K562 (cell line): Measurements from ENCODE around the gene BCL2L1.
A peak's percentile ranks its signal among the peaks of the same experiment; 100 is the strongest.

Experiments
- E2F5 ChIP-seq: sonication (generic); formaldehyde crosslinking; IDR thresholded peaks from 2 replicates; pipeline ENCODE4 v1.8.0; 2022; ENCODE audit warnings: mild to moderate bottlenecking, missing genetic modification reagents
- EZH2 ChIP-seq: IDR thresholded peaks from 2 replicates; pipeline ENCODE4 v1.6.1; 2012; ENCODE audit warnings: low read depth, mild to moderate bottlenecking, inconsistent platforms, low read length, borderline replicate concordance
- GATAD2B ChIP-seq: fragments of 450-650 bp; IDR thresholded peaks from 2 replicates; pipeline ENCODE4 v1.6.1; 2017; ENCODE audit warnings: mild to moderate bottlenecking, borderline replicate concordance
- HMG20B ChIP-seq: fragments of 250-450 bp; sonication (Bioruptor Pico); IDR thresholded peaks from 2 replicates; pipeline ENCODE4 v1.5.0; 2021; ENCODE audit warnings: mild to moderate bottlenecking
- RCOR1 ChIP-seq, 2 experiments: IDR thresholded peaks; 2 replicates each; pipeline ENCODE4 v1.6.1; 2012; ENCODE audit warnings: low read depth in 2 of 2, low read length in 2 of 2, borderline replicate concordance in 1 of 2, improper control_type of control experiment in 1 of 2
- SP2 ChIP-seq: IDR thresholded peaks from 2 replicates; pipeline ENCODE4 v1.6.1; 2011; ENCODE audit warnings: mild to moderate bottlenecking, low read depth, low read length, moderate library complexity; ENCODE audit not compliant: poor library complexity, severe bottlenecking; ENCODE audit errors: extremely low read depth
- TRIM28 ChIP-seq: fragments of 450-650 bp; IDR thresholded peaks from 2 replicates; pipeline ENCODE4 v1.6.1; 2017
- ZNF121 ChIP-seq: sonication (generic); formaldehyde crosslinking; conservative IDR thresholded peaks from 2 replicates; pipeline ENCODE4 v1.8.0; 2022; ENCODE audit warnings: missing genetic modification reagents
- ZNF668 ChIP-seq: fragments of 250-450 bp; sonication (Bioruptor Pico); IDR thresholded peaks from 2 replicates; pipeline ENCODE4 v1.8.0; 2022; ENCODE audit warnings: mild to moderate bottlenecking, inconsistent platforms
- ZNF764 ChIP-seq: fragments of 250-450 bp; sonication (Bioruptor Pico); IDR thresholded peaks from 2 replicates; pipeline ENCODE4 v1.4.0; 2020; ENCODE audit warnings: low read depth, mild to moderate bottlenecking, moderate library complexity
- ZNF780A ChIP-seq: fragments of 250-450 bp; sonication (Bioruptor Pico); IDR thresholded peaks from 2 replicates; pipeline ENCODE4 v1.5.0; 2021; ENCODE audit warnings: mild to moderate bottlenecking
- TF ChIP-seq, protein P1 (sequence below), 3 experiments: IDR thresholded peaks in 2 of 3; conservative IDR thresholded peaks in 1 of 3; 2 replicates each; pipeline ENCODE4 v1.5.1; 2011 to 2012; ENCODE audit warnings: low read length in 3 of 3, mild to moderate bottlenecking in 3 of 3, control low read depth in 2 of 3, improper control_type of control experiment in 1 of 3, inconsistent platforms in 1 of 3, low read depth in 1 of 3, mixed read lengths in 1 of 3, moderate library complexity in 1 of 3; ENCODE audit not compliant: insufficient read depth in 2 of 3
- TF ChIP-seq, protein P2 (sequence below), 2 experiments: fragments of 200-800 bp in 1 of 2; sonication (Bioruptor generic) in 1 of 2; sonication (generic) in 1 of 2; formaldehyde crosslinking in 1 of 2; IDR thresholded peaks in 1 of 2; conservative IDR thresholded peaks in 1 of 2; 2 replicates each; pipeline versions ENCODE4 v1.5.0 to v1.6.1; 2016 to 2020; ENCODE audit warnings: missing compliant biosample characterization in 1 of 2, missing genetic modification characterization in 1 of 2, missing genetic modification reagents in 1 of 2
- TF ChIP-seq, protein P3 (sequence below), 2 experiments: fragments of 450-650 bp in 1 of 2; sonication (generic) in 1 of 2; formaldehyde crosslinking in 1 of 2; IDR thresholded peaks in 1 of 2; conservative IDR thresholded peaks in 1 of 2; 2 replicates each; pipeline versions ENCODE4 v1.6.1 to v1.8.1; 2016 to 2023; ENCODE audit warnings: mild to moderate bottlenecking in 2 of 2, moderate library complexity in 2 of 2, inconsistent platforms in 1 of 2, missing genetic modification reagents in 1 of 2

- TF ChIP-seq ZNF668 (peak; percentile 68; the same call in 1 of the 2 replicates), E2F5 (CRISPR knock-in tag) (no peak), ZNF121 (CRISPR knock-in tag) (no peak), EZH2 (no peak), RCOR1 (IDR thresholded peaks at IDR 0.05; ENCODE audit: borderline replicate concordance in 1 of 2, low read depth in 2 of 2, low read length in 2 of 2) (peak; percentile 89 to 95), HMG20B (CRISPR knock-in tag) (no peak), ZNF764 (CRISPR knock-in tag) (no peak), SP2 (no peak), GATAD2B (peak; percentile 92), TRIM28 (no peak), ZNF780A (CRISPR knock-in tag) (no peak)
- TF ChIP-seq, protein P1, sequence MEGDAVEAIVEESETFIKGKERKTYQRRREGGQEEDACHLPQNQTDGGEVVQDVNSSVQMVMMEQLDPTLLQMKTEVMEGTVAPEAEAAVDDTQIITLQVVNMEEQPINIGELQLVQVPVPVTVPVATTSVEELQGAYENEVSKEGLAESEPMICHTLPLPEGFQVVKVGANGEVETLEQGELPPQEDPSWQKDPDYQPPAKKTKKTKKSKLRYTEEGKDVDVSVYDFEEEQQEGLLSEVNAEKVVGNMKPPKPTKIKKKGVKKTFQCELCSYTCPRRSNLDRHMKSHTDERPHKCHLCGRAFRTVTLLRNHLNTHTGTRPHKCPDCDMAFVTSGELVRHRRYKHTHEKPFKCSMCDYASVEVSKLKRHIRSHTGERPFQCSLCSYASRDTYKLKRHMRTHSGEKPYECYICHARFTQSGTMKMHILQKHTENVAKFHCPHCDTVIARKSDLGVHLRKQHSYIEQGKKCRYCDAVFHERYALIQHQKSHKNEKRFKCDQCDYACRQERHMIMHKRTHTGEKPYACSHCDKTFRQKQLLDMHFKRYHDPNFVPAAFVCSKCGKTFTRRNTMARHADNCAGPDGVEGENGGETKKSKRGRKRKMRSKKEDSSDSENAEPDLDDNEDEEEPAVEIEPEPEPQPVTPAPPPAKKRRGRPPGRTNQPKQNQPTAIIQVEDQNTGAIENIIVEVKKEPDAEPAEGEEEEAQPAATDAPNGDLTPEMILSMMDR (IDR thresholded peaks at IDR 0.05 in 2 of 3, conservative IDR thresholded peaks at IDR 0.05 in 1 of 3; ENCODE audit: insufficient read depth in 2 of 3, low read depth in 1 of 3, low read length in 3 of 3): no peak
- TF ChIP-seq, protein P2, sequence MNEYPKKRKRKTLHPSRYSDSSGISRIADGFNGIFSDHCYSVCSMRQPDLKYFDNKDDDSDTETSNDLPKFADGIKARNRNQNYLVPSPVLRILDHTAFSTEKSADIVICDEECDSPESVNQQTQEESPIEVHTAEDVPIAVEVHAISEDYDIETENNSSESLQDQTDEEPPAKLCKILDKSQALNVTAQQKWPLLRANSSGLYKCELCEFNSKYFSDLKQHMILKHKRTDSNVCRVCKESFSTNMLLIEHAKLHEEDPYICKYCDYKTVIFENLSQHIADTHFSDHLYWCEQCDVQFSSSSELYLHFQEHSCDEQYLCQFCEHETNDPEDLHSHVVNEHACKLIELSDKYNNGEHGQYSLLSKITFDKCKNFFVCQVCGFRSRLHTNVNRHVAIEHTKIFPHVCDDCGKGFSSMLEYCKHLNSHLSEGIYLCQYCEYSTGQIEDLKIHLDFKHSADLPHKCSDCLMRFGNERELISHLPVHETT (CRISPR knock-in tag; conservative IDR thresholded peaks at IDR 0.05 in 1 of 2, IDR thresholded peaks at IDR 0.05 in 1 of 2): peak in 1 of 2 experiments; percentile 88; a peak in 2 of 4 replicates
- TF ChIP-seq, protein P3, sequence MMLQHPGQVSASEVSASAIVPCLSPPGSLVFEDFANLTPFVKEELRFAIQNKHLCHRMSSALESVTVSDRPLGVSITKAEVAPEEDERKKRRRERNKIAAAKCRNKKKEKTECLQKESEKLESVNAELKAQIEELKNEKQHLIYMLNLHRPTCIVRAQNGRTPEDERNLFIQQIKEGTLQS (IDR thresholded peaks at IDR 0.05): peak; percentile 21; the same call in 1 of the 2 replicates
- TF ChIP-seq, protein P3 (CRISPR knock-in tag; conservative IDR thresholded peaks at IDR 0.05): no peak
Measured at GRCh38 chr20:31675828-31676608, 46.6 kb downstream of the BCL2L1 start.
